HEK293T (cell line): Measurements from ENCODE around the gene TBL2.
"Not testable (repeated sequence)": the region's sequence is repeated elsewhere in the genome, so short reads cannot be mapped to it uniquely, and the experiment has no call there.

ENCODE experiments used
- CTCF ChIA-PET: fragments of 350-600 bp; formaldehyde crosslinking; extraction: SDS; loops from one replicate; lab custom pipeline; 2021; ENCODE audit warnings: antibody characterized with exemption, inconsistent platforms; lab: Yijun Ruan, JAX
- POLR2A ChIA-PET: fragments of 350-600 bp; formaldehyde crosslinking; extraction: SDS; loops from one replicate; lab custom pipeline; 2020; ENCODE audit warnings: antibody characterized with exemption, inconsistent platforms; lab: Yijun Ruan, JAX
- DNase-seq: peaks from one replicate; pipeline ENCODE4 v3.0.0; 2012; ENCODE audit warnings: mixed read lengths; ENCODE audit errors: extremely low spot score
- ARNT ChIP-seq: fragments of 450-650 bp; IDR thresholded peaks from 2 replicates; pipeline ENCODE4 v1.6.1; 2017; ENCODE audit warnings: mild to moderate bottlenecking
- BHLHE40 ChIP-seq: fragments of 450-650 bp; IDR thresholded peaks from 2 replicates; pipeline ENCODE4 v1.6.1; 2016; ENCODE audit warnings: mild to moderate bottlenecking, moderate library complexity, borderline replicate concordance
- CTBP1 ChIP-seq: fragments of 450-650 bp; IDR thresholded peaks from 2 replicates; pipeline ENCODE4 v1.6.1; 2016; ENCODE audit warnings: borderline replicate concordance
- ELF4 ChIP-seq: fragments of 450-650 bp; IDR thresholded peaks from 2 replicates; pipeline ENCODE4 v1.6.1; 2017; ENCODE audit warnings: antibody characterized with exemption
- FOXA1 ChIP-seq: fragments of 450-650 bp; IDR thresholded peaks from 2 replicates; pipeline ENCODE4 v1.6.1; 2016; ENCODE audit warnings: mild to moderate bottlenecking
- FOXK2 ChIP-seq: fragments of 450-650 bp; IDR thresholded peaks from 2 replicates; pipeline ENCODE4 v1.6.1; 2016; ENCODE audit warnings: mild to moderate bottlenecking
- FOXM1 ChIP-seq: fragments of 450-650 bp; IDR thresholded peaks from 2 replicates; pipeline ENCODE4 v1.6.1; 2017; ENCODE audit warnings: mild to moderate bottlenecking, borderline replicate concordance
- HDGF ChIP-seq: fragments of 450-650 bp; IDR thresholded peaks from 2 replicates; pipeline ENCODE4 v1.6.1; 2017; ENCODE audit warnings: antibody characterized with exemption, borderline replicate concordance
- L3MBTL2 ChIP-seq: fragments of 450-650 bp; conservative IDR thresholded peaks from 2 replicates; pipeline ENCODE4 v1.6.1; 2016; ENCODE audit warnings: mild to moderate bottlenecking
- LEF1 ChIP-seq: fragments of 450-650 bp; IDR thresholded peaks from 2 replicates; pipeline ENCODE4 v1.6.1; 2017; ENCODE audit warnings: mild to moderate bottlenecking, borderline replicate concordance
- NFRKB ChIP-seq: fragments of 450-650 bp; IDR thresholded peaks from 2 replicates; pipeline ENCODE4 v1.6.1; 2016; ENCODE audit warnings: mild to moderate bottlenecking, moderate library complexity
- SP1 ChIP-seq: fragments of 450-650 bp; IDR thresholded peaks from 2 replicates; pipeline ENCODE4 v1.6.1; 2017
- SUZ12 ChIP-seq: fragments of 450-650 bp; IDR thresholded peaks from 2 replicates; pipeline ENCODE4 v1.6.1; 2016; ENCODE audit warnings: mild to moderate bottlenecking
- TARDBP ChIP-seq: fragments of 450-650 bp; IDR thresholded peaks from 2 replicates; pipeline ENCODE4 v1.6.1; 2016
- ZNF384 ChIP-seq: fragments of 450-650 bp; IDR thresholded peaks from 2 replicates; pipeline ENCODE4 v1.6.1; 2016
- TF ChIP-seq, protein P1 (sequence below): fragments of 450-650 bp; IDR thresholded peaks from 2 replicates; pipeline ENCODE4 v1.6.1; 2016

The TBL2 gene

GRCh38 chr7:73613954-73614735, 35.8 kb upstream of the TBL2 start:
- POLR2A ChIA-PET: interaction anchor here (1.8 kb wide), 1 partner anchor 120 kb away, joined by 4 read pairs; no protein-coding TSS in a partner anchor
- TF ChIP-seq ARNT (no peak), FOXA1 (no peak), FOXK2 (no peak), SUZ12 (no peak), HDGF (no peak), CTBP1 (no peak), SP1 (no peak)
- TF ChIP-seq, protein P1, sequence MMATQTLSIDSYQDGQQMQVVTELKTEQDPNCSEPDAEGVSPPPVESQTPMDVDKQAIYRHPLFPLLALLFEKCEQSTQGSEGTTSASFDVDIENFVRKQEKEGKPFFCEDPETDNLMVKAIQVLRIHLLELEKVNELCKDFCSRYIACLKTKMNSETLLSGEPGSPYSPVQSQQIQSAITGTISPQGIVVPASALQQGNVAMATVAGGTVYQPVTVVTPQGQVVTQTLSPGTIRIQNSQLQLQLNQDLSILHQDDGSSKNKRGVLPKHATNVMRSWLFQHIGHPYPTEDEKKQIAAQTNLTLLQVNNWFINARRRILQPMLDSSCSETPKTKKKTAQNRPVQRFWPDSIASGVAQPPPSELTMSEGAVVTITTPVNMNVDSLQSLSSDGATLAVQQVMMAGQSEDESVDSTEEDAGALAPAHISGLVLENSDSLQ: no peak
- DNase-seq: no peak
- CTCF ChIA-PET: interaction anchor here (0.8 to 2.0 kb wide), 3 partner anchors 54 to 121 kb away, joined by 4 to 7 read pairs (median 6); partner anchors contain the start of gene VPS37D

DNA sequence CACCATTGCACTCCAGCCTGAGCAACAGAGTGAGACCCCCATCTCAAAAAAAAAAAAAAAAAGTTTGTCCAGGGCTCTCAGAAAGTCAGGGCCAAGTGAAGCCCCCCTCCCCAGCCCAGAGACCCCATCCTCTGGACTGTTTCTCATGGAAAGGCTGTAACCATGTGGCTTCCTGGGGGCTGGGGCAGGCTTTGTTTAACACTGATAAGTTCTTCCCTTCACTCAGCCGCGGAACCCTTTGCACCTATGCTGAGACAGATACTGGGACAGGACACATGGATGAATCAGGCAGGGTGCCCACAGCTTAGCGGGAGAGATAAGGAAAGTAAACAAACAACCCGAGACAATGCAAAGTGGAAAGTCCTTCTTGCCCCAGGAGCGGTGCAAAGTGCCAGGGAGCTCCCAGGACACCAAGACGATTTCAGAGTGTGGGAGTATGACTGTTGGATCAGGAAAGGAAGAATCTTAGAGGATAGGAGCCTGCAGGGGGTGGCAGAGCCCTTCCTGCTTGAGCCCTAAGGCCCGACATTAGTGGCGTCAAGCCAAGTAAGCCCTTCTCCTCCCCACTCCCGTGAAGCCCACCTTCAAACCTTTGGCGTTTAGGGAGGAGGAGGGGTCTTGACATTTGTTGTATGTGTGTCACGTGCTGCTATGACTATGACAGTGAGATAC, 34.4 kb upstream of the TBL2 start:
- POLR2A ChIA-PET: interaction anchor here (1.4 to 1.8 kb wide), 2 partner anchors 12 to 122 kb away, joined by 4 read pairs; partner anchors contain the start of gene MLXIPL
- no peak for TF ChIP-seq FOXA1
- no peak for TF ChIP-seq NFRKB
- no peak for DNase-seq
- CTCF ChIA-PET: interaction anchor here (1.3 to 2.0 kb wide), 2 partner anchors 55 to 113 kb away, joined by 4 to 7 read pairs; partner anchors contain the start of gene VPS37D

DNA sequence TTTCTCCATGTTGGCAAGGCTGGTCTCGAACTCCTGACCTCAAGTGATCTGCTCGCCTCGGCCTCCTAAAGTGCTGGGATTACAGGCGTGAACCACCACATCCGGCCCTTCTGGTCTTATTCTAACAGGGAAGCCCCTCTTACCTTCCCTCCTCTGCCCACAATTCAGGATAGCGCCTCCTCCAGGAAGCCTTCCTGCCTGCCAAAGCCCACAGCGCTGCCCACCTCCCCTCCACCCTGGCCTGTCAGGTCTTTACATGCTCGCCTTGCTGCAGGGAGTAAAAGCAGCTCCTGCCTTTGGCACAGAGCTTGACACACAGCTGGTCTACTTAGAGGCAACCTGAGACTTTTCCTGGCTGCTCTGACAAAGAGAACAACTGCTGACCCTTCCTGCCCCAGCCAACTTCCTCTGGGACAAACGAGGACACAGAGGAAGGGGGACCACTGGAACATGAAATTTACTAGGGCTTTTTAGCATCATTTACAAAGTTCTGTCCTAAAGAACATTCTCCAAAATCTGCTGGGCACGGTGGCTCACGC, 32.7 kb upstream of the TBL2 start:
- TF ChIP-seq FOXK2: no peak
- no peak for TF ChIP-seq ARNT
- no peak for TF ChIP-seq CTBP1
- no peak for TF ChIP-seq TARDBP
- no peak for TF ChIP-seq BHLHE40
- TF ChIP-seq SUZ12: no peak
- no peak for TF ChIP-seq NFRKB
- TF ChIP-seq LEF1: no peak
- no peak for TF ChIP-seq SP1
- TF ChIP-seq L3MBTL2: no peak
- no peak for TF ChIP-seq FOXA1
- TF ChIP-seq, protein P1: no peak
- TF ChIP-seq HDGF: no peak
- TF ChIP-seq ZNF384: no peak
- no peak for TF ChIP-seq FOXM1
- no peak for TF ChIP-seq ELF4
- DNase-seq: no peak
- CTCF ChIA-PET: no interaction called here
- POLR2A ChIA-PET: interaction anchor here (1.4 kb wide), 1 partner anchor 13 kb away, joined by 4 read pairs; the partner anchor contains the start of gene MLXIPL

DNA sequence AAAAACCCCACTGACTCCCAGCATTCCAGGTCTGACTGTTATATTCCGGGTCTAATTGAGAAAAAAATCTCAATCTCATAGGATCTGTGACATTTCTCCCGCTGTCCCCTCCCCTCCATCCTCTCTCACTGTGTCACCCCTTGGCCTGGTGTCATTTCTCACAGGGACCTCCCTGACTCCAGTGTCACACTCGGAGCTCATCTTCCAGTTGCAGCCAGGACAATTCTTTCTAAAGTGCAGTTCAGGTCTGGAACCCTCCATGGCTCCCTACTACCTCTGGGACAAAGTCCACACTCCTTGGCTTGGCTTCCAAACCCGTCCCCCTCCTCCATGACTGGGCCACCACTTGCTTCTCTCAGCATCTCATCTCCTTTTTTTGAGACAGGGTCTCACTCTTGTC, 31.7 kb upstream of the TBL2 start:
- POLR2A ChIA-PET: no interaction called here
- CTCF ChIA-PET: interaction anchor here (0.7 to 0.8 kb wide), 2 partner anchors 58 to 155 kb away, joined by 3 read pairs; partner anchors contain the start of gene VPS37D
- no peak for DNase-seq
- TF ChIP-seq ARNT: no peak
- no peak for TF ChIP-seq FOXK2
- TF ChIP-seq CTBP1: no peak
- no peak for TF ChIP-seq ELF4
- no peak for TF ChIP-seq BHLHE40
- no peak for TF ChIP-seq FOXM1
- no peak for TF ChIP-seq TARDBP
- TF ChIP-seq L3MBTL2: no peak
- TF ChIP-seq NFRKB: no peak
- TF ChIP-seq, protein P1: no peak
- no peak for TF ChIP-seq HDGF
- TF ChIP-seq LEF1: no peak
- no peak for TF ChIP-seq SP1
- no peak for TF ChIP-seq ZNF384
- no peak for TF ChIP-seq FOXA1

GRCh38 chr7:73607692-73607983, 29.3 kb upstream of the TBL2 start:
- CTCF ChIA-PET: interaction anchor here (0.6 to 3.3 kb wide), 15 partner anchors 10 to 126 kb away, joined by 4 to 21 read pairs (median 5); partner anchors contain the start of genes MLXIPL and VPS37D
- POLR2A ChIA-PET: interaction anchor here (1.1 to 1.3 kb wide), 2 partner anchors 13 to 118 kb away, joined by 4 read pairs; no protein-coding TSS in a partner anchor
- not testable (repeated sequence) for DNase-seq
